Stimulated activated CD4-positive, alpha-beta T cell treated with anti-CD3 and anti-CD28 coated beads, Interleukin-4, amount 100 ng/mL, for 4 hours (primary cell): ENCODE results near the gene IER5.
"Not testable (repeated sequence)": the region's sequence is repeated elsewhere in the genome, so short reads cannot be mapped to it uniquely, and the experiment has no call there.

Experiments
- DNase-seq, 2 experiments: peaks; one replicate each; pipeline ENCODE4 v3.0.0-alpha.2; 2020

Gene IER5

DNA sequence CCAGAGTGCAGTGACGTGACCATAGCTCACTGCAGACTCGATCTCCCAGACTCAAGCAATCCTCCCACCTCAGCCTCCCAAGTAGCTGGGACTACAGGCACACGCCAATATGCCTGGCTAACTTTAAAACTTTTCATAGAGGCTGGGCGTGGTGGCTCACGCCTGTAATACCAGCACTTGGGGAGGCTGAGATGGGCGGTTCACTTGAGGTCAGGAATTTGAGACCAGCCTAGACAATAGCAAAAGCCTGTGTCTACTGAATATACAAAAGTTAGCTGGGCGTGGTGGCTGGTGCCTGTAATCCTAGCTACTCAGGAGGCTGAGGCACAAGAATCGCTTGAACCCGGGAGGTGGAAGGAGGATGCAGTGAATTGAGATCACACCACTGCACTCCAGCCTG is 27.5 kb downstream of the IER5 start:
- not testable (repeated sequence) for DNase-seq

DNA sequence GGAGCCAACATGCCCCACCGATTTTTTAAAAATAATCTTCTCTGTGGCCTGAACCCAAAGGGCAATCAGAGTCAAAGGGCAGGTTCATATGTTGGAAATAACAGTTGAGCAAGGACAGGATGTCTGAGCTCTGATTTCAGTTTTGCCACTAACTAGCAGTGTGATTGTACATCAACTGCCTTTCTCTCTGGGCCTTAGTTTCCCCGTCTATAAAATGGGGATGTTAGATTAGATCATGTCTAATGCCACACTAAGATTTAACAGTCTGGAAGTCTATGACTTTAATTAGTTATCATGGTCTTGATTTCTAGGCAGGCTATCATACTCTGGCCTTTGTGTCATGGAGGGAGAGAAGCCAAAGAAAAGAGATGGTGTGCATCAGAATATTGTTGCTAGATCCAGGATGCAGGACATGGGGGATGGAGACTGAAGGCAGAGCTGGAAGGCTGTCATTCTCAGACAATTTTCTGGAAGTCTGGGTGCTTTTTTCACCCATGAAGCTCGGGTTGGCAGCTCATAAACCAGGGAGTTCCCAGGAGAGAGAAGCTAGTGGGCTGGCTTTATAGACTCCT is 28.4 kb downstream of the IER5 start:
- DNase-seq = no peak

DNA sequence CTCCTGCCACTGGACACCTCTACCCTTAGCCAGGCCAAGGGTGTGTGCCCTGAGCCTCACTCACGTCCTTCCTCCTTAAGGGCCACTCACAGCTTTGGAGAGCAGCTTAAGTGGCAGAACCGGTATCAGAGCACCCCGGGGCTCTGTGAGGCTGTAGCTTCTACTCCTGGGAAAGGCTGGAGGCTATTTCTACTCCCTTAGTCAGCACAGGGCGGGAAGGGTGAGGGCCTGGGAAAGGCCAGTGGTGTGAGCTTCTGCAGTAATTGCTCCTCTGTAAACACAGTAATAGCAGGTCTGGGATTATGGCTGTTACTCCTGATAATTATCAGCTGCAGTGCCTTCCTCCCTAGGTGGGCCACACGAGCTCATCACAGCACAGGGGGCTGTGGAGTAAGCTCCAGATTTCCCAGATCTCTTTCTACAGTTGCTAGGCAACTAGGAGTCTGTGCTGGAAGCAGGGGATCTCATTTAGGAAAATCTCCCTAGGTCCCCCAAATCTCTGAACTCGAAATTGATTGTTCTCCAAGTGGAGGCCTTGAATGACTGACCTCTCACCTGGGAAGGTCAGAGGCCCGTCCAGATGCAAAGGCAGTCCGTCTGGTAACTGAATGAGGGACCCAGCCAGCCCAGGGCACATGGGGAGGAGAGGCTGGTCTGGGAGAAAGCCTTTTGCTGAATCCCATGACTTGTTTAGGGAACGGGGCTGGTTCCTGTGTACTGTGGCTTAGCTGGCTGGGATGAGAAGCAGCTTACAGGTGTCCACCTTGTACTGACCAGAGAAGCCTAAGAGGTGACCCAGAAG is 29.3 kb downstream of the IER5 start:
- DNase-seq = no peak

DNA sequence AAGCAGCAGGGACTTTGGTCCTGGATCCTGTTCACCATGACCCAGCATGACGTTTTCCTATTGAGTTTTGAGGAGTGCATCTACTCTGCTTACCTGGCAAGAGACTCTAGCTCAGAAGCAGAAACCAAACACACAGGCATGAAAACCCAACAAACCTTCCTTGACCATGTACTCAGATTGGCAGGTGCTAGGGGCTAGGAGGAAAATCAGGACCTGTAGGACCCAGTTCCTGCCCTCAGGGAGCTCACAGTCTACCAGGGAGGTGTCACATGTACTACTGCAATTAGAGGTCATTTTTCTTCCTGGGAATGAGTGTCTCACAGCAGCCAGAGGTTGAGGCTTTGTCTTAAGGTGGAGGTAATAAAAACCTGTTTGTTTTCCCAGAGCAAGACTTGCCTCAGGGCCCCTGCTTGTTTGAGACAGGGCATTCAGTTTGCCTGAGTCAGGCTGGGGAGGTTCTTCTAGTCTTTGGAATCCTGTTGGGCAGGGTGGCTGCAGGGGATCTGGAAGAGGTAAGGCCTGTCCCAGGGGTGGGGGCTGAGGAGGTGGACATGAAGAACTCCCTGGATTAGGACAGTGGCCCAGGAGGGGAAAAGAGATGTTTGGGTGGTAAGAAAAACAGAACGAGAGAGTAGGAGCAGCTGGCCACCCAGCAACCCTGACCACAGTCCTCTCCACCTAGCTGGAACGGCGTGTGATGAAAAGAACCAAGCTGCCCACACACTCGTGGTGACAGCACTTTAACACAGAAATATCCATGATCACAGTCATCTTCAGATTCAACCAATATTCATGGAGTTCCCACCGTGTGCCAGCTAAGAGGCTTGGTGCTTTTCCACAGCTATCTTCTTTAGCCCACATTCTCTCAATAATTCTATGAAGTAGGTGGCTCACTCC is 30.8 kb downstream of the IER5 start:
- DNase-seq = no peak

DNA sequence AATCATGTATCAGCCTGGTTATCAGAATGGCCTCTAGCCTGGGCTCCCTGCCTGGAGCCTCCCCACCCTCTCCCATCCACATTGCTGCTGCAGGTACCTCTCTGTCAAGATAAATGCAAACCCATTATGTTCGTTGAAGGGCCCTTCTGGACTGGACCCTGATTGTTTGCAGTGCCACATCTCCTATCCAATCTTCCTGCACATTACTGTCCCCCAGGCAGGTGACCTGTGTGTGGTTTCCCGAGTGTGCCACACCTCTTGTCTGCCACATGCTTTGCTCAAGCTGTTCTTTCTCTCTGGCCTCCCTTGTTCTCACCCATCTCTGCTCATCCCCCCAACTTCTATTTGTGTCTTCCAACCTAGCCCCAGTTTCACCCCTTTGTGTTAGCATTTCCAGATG is 32.4 kb downstream of the IER5 start:
- no peak for DNase-seq

DNA sequence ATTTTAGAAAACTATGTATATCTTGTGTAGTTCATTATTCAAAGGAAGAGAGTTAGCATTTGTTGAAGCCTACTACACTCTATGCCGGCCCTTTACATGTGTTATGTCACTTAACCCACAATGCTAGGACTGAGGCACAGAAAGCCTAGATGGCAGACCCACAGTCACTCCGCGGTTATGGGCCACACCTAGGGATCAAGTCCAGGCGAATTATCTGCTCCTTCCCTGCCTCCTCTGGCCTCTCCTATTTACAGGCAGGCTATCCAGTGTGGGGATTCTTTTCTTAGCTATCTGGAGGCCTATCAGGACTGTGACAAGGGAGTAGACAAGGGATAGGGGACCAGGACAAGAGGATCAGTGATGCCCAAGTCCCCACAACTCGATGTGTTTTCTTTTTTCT is 33.0 kb downstream of the IER5 start:
- no peak for DNase-seq

DNA sequence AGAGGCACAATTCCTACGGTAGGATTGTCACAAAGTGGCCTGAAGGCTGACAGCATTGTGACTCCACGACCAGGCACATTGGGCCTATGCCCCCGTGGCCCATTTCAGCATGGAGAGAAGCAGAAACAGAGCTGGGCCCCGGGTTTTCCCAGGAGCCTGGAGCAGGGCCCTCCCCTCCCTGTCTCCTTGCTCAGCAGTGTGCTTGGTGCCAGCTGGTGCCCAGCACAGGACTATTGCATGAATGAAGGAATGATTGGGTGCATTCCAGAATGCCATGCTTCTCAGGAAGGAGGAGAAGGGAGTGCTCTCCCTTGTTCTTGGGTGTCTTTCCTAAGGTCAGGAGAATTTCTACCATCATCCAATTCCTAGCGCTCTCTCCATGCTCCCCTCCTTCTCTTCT is 33.7 kb downstream of the IER5 start:
- no peak for DNase-seq

DNA sequence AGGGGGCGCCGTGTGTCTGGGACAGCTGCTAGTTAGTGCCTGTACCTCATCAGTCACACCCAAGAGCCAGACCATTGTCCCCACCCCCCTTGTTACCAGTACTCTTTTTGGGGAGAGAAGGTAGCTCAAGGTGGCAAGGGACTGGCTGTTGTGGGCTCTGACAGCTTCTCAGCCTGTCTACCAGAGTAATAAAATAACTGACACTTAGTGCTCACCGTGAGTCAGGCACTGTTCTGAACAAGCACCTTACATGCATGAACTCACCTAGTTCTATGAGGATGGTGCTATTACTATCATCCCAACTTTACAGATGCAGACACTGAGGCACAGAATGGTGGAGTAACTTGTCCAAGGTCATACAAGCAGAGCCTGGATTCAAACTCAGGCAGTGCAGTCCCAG is 34.7 kb downstream of the IER5 start:
- no peak for DNase-seq

DNA sequence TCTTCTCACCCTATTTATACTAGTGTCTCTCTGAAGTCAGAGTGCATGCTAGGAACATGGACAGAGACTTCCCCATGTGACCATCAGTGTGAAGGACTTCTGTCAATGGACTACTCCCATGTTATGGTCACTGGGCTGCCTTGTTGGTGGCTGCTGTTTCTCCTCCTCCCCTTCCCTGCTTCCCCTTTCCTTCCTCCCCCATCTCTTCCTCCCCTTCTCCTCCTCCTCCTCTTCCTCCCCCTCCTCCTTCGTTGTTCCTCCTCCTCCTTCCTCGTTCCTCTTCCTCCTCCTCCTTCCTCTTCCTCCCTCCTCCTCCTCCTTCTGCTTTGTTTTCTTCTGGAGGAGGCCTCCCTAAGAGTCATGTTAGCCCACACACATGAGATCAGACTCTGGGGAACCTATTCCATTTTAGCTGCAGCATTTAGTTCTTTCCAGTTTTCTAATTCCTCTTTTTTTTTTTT is 35.8 kb downstream of the IER5 start:
- DNase-seq = no peak

DNA sequence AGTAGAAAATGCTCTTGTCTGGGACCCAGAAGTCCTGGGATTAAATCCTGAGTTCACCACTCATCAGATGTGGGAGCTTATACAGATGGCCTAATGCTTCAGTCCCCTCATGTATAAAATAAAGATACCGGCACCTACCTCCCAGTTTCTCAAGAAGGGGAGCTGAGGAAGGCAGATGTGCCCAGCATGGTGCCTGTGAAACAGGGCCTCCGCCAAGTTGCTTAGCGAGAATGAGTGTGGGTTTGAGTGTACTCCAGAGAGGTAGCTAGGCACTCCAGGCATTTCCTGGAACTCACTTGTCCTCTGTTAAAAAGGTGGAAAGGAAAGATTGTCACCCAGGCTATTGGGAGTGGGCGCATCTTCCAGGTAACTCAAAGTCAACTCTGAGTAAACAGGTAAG is 37.8 kb downstream of the IER5 start:
- no peak for DNase-seq

DNA sequence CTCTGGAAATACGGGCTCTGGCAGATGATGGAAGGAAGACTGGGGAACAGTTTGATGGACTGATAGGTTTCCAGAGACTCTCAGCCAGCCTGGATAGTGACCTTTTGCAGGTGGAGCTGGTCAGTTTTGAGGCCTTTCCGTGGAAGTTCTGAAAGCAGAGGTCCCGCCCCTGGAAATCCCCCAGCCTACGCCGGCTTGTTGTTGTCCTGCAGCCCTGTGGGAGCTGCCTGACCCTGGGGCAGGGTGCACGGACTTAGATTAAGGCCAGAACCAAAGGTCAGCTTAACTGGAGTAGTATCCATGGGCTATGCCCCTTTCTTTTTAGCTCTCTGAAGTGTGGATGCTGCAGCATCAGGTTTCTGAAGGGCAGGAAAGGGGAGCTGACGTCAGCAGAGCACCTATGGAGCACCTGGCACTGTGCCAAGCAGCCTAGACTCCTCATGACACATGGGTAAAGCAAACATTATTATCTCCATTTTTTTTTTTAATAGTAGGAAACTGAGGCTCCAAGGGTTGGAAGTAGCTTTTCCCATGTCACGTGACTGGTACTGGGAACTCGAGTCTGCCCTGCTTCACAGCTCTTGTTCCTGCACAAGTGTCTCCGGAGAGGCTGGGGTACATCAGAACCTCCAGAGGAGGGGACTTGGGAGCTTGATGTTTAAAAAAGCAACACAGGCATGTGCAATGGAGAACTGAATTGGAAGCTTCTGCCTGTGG is 38.5 kb downstream of the IER5 start:
- no peak for DNase-seq

DNA sequence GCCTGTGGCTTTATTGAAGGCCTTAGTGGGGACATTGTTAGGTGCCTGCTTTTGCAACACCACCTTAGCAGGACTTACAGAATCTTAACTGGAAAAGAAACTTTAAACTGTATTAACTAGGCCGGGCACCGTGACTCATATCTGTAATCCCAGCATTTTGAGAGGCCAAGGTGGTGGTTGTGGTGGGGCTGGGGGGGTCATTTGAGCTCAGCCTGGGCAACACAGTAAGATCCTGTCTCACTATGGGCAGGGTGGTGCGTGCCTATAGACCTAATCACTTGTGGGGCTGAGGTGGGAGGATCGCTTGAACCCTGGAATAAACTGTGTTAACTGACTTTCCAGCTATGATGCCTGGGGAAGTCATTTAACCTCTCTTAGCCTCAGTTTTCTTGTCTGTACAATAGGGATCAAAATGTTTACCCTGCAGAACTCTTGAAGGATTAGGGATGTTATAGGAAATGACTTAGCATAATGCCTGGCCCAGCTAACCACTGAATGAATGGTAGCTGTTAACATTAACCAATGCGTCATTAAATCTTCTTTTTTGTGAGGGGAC is 39.5 kb downstream of the IER5 start:
- DNase-seq = no peak

DNA sequence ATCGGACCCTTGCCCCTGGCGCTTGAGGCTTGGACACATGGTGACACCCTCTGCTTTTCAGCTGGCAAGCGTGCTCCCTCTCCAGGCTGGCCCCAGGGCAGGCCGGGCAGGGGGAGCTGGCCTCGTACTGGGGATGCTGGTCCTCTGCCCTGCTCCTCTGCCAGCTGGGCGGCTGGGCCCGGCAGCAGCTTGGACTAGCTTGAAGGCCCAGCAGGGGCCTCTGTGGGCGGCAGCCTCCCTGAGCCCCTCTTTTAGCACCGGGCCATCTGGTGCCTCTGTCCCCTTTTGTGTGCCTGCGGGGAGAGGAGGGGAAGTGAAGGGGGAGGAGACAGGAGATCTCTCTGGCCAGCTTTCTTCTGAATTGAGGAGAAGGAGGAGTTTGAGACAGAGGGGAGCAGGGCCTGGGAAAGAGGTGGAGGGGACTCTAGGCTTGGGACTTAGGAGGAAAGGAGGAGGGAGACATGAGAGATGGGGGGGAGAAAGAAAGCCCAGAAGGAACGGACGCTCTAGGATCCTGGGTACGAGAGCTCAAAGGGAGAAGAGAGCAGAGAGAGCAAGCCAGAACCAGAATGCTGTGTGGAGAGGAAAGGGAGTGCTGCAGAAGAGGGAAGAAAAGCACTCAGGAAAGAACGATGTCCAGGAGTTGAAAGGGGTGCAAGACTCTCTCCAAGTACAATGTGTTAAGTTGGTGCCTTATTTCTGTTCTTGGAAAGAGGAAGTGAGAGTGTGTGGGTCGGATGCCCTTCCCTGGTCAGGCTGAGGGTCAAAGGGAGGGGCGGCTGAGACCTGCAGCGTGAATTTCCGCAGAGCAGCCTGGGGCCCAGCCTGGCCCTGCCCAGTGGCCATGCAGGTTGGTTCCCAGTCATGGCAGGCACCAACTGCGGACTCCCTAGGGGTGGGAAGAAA is 40.3 kb downstream of the IER5 start:
- no peak for DNase-seq

DNA sequence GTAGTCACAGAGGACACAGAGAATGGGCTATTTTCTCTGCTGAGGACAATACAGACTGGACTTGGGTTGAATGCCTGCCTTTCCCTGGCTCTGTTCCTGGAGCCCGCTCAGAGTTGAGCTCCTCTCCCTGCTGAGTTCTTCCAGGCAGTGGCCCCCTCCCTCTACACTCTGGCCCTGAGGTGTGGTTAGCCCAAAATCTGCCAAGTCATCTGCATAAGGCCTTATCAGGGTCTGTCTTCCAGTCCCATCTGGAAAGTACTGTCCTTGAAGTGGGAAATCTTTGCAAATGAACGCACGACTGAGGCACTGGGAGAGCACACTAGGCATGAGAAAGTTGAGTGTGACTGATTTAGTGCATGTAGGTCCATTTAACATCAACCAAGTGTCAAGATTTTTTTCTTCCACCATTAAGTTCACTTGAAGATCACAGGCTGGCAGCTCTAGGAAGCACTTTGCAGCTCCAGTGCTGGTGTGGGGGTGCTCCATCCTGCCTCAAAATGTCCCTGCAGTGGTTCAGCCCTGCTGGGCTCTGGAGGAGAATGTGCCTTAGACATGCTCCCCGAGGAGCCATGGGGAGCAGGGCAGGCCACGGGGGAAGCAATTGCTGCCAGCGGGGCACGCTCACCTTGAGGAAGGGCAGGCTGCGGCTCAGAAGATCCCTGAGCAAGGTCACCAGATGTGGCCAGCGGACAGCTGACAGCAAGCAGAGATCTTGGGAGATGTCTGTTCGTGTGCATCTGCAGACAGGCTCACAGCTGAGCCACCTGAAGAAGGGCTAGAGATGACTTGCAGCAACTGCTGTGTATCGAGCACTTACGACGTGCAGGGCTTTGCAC is 41.5 kb downstream of the IER5 start:
- DNase-seq = no peak

DNA sequence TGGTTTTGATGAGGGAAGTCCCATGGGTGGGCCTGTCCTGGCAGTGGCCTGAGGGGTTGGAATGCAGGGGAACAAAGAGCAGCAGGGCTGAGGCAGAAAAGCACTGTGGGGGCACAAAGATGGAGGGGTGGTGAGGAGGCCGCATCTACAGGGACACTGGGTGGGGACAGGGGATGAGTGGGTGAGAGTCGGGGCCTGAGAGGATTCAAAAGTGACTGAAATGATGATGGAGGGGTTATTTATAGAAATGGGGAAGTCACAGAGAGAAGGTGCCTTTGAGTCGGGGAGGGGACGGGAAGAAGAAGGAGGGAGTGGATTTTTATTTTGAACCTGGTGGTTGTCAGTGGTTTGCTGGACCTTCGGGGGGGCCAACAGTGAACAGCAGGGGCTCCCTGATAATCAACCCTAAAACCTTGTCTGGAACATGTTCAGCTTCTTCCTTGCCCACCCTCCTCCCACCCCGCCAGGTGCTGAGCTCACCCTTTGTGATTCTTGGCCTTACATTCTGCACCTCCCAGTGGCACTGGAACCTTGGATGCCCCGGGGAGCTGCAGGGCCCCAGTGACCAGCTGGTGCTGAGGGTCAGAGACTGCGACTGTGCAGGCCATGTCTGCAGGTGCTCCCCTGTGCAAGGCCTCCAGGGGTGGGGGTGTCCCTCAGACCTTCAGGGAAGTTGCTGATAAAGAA is 42.9 kb downstream of the IER5 start:
- DNase-seq = no peak

DNA sequence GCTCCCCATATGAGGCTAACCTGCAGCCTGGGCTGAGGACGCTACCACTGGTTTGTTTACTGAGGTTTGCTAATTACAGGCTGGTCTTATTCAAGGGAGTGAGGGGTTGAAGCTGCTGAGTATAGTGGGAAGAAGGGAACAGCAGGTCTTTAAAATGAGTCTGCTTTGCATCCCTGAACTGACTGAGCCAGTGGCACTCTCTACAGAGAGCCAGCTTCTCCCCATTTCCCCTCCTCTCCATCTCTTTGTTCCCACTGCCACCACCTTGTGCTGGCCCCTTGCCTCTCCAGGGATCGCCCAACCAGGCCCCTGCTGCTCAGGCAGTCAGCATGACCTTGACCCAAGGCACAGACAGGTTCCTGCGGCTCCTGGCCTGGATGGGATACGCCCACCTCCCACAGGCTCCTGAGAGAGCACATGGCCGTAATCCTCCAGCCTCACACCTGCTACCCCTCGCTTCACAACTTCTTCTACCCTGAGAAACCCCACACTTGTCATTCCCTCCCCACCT is 45.0 kb downstream of the IER5 start:
- no peak for DNase-seq

DNA sequence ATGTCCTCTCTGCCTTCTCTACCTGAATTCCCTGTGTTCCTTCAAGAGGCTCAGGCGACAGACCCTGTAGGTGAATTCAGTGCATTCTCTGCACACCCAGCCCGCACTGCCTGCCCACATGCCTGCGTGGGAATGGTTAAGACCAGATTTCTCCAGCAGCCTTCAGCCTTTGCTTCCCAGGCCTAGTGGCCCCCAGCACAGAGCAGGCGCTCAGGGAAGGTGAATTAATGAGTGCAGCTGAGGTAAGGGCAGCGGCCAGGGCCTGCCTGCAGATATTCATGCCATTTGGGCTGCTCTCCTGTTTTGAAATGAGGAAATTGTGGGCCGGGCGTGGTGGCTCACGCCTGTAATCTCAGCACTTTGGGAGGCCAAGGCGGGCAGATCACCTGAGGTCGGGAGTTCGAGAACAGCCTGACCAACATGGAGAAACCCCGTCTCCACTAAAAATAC is 45.5 kb downstream of the IER5 start:
- DNase-seq = no peak

DNA sequence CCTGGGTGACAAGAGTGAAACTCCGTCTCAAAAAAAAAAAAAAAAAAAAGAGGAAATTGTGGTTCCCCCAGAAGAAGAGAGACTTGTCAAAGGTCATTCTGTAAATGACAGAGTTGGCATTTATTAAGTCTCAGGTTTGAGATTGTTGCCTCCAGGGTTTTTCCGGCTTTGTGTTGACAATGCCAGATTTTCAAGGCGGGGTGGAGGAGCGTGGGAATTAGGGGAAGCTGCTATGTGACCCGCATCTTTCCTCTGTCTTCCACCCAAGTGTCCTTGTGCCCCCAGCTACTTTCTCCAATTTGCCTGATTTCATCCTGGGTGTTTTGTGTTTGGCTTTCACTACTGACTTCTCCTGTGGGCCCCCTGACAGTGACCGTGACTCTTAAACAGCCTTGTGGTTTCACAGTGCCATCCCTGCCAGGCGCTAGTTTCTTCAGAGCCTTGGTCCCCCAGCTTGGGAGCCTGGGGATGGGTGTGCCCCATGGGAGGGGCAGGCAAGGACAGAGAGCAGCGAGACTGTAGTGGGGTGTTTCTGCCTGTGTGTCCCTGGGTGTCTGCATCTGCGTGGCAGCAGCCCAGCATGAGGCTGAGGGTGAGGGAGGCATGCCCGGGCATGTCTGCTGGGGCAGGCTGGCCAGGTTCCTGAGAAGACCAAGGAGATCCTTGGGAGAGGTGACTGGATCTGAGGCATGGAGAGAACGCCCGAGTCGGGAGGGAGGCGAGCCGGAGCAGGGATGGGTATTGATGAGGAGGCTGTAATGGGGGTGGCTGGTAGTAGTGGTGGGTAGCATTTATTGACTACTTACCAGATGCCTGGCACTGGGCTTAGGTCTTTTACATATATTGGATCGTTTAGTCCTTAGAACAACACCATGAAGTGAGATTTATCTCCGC is 46.3 kb downstream of the IER5 start:
- no peak for DNase-seq

DNA sequence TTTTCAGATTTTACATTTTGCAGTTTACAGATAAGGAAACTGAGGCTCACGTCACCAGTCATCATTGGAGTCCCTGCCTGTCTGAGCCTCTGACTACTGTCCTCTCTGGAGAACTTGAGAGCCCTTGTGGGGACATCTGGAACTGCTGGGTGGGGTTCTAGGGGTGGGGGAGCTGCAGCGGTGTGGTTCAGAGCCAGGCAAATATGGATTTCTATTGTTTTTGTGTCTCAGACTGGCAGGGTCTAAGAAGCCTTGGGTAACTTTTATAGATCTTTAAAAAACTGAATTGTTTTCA is 46.9 kb downstream of the IER5 start:
- DNase-seq = no peak
